SK-N-SH treated with all-trans-retinoic acid at 6 μM for 48 hours (cell line): Measurements from ENCODE around the gene C2orf78.

Experiments used
- ATAC-seq: fragments of 200-7000 bp; cut with Tn5 transposase; 3 replicates; pipeline ENCODE4 v1.9.1; 2020; ENCODE audit warnings: mild to moderate bottlenecking, moderate library complexity
- BACH2 ChIP-seq: fragments of 250-450 bp; sonication (Bioruptor Pico); IDR thresholded peaks from 2 replicates; pipeline ENCODE4 v1.9.0; 2021; ENCODE audit warnings: mild to moderate bottlenecking, borderline replicate concordance
- CSDC2 ChIP-seq: fragments of 250-450 bp; sonication (Bioruptor Pico); IDR thresholded peaks from 2 replicates; pipeline ENCODE4 v1.5.0; 2020; ENCODE audit warnings: mild to moderate bottlenecking, moderate library complexity
- GLIS3 ChIP-seq: fragments of 250-450 bp; sonication (Bioruptor Pico); IDR thresholded peaks from 2 replicates; pipeline ENCODE4 v1.5.0; 2020; ENCODE audit warnings: mild to moderate bottlenecking, moderate library complexity
- ISL1 ChIP-seq: fragments of 250-450 bp; sonication (Bioruptor Pico); IDR thresholded peaks from 2 replicates; pipeline ENCODE4 v2.1.2; 2022; ENCODE audit warnings: mild to moderate bottlenecking, moderate library complexity
- PPARA ChIP-seq: fragments of 250-450 bp; sonication (Bioruptor Pico); IDR thresholded peaks from 2 replicates; pipeline ENCODE4 v1.5.0; 2020; ENCODE audit warnings: mild to moderate bottlenecking, borderline replicate concordance
- RARB ChIP-seq: fragments of 250-450 bp; sonication (Bioruptor Pico); IDR thresholded peaks from 2 replicates; pipeline ENCODE4 v1.8.0; 2021; ENCODE audit warnings: mild to moderate bottlenecking, moderate library complexity
- SNAI2 ChIP-seq: fragments of 250-450 bp; sonication (Bioruptor Pico); IDR thresholded peaks from 2 replicates; pipeline ENCODE4 v1.5.0; 2020; ENCODE audit warnings: mild to moderate bottlenecking, moderate library complexity
- TCF4 ChIP-seq: fragments of 250-450 bp; sonication (Bioruptor Pico); IDR thresholded peaks from 2 replicates; pipeline ENCODE4 v1.8.0; 2021; ENCODE audit warnings: mild to moderate bottlenecking, moderate library complexity, borderline replicate concordance
- ZFP3 ChIP-seq: fragments of 250-450 bp; sonication (Bioruptor Pico); IDR thresholded peaks from 2 replicates; pipeline ENCODE4 v1.5.0; 2020; ENCODE audit warnings: mild to moderate bottlenecking, moderate library complexity
- ZFP30 ChIP-seq: fragments of 450-650 bp; formaldehyde crosslinking; IDR thresholded peaks from 2 replicates; pipeline ENCODE4 v1.5.0; 2022; ENCODE audit warnings: mild to moderate bottlenecking, moderate library complexity
- ZNF70 ChIP-seq: fragments of 450-650 bp; formaldehyde crosslinking; IDR thresholded peaks from 2 replicates; pipeline ENCODE4 v1.5.0; 2020; ENCODE audit warnings: mild to moderate bottlenecking, moderate library complexity
- ZNF8 ChIP-seq: fragments of 450-650 bp; formaldehyde crosslinking; IDR thresholded peaks from 2 replicates; pipeline ENCODE4 v1.5.0; 2020; ENCODE audit warnings: mild to moderate bottlenecking, moderate library complexity
- TF ChIP-seq, protein P1 (sequence below): fragments of 250-450 bp; sonication (Bioruptor Pico); IDR thresholded peaks from 2 replicates; pipeline ENCODE4 v1.5.1; 2020; ENCODE audit warnings: low read depth, mild to moderate bottlenecking, moderate library complexity
- TF ChIP-seq, protein P2 (sequence below): fragments of 250-450 bp; sonication (Bioruptor Pico); IDR thresholded peaks from 2 replicates; pipeline ENCODE4 v1.8.0; 2021; ENCODE audit warnings: low read depth, mild to moderate bottlenecking, moderate library complexity, borderline replicate concordance
- TF ChIP-seq, protein P3 (sequence below): fragments of 250-450 bp; sonication (Bioruptor Pico); IDR thresholded peaks from 2 replicates; pipeline ENCODE4 v1.5.0; 2020; ENCODE audit warnings: mild to moderate bottlenecking, moderate library complexity
- TF ChIP-seq, protein P4 (sequence below): fragments of 250-450 bp; sonication (Bioruptor Pico); IDR thresholded peaks from 2 replicates; pipeline ENCODE4 v1.5.1; 2021; ENCODE audit warnings: mild to moderate bottlenecking, moderate library complexity
- TF ChIP-seq, protein P5 (sequence below): fragments of 250-450 bp; sonication (Bioruptor Pico); IDR thresholded peaks from 2 replicates; pipeline ENCODE4 v1.8.0; 2020; ENCODE audit warnings: mild to moderate bottlenecking, moderate library complexity, borderline replicate concordance

C2orf78 gene

DNA sequence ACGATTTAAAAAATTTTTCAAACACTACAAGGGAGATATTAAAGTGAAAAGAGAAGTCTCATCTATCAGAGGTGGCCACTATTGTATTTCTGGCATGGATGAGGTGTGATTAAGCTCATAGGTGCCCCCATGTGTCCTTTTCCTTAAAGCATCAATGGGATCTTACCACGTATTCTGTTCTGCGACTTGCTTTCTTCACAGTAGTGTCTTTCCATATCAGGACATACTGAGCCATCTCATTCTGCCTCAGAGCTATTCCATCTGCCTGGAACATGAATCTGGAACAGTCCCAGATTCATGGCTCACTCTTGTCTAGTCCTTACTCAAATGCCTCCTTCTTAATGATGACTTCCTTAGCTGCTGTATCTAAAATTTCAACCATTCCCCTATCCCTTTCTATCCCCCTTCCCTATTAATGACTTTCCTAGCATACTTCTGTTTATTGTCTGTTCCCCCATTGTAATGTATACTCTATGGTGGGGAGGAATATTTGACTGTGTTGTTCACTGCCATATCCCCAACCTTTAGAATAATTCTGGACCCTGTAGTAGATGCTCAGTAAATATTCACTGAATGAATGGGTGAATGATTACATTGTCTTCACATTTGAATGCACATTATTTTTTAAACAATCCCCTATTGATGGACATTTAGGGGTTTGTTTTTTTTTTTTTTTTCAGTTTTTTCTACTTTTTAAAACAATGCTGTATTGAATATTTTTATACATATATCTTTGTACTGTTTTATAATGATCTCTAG, 55.8 kb downstream of the C2orf78 start (continued):
- TF ChIP-seq, protein P1, sequence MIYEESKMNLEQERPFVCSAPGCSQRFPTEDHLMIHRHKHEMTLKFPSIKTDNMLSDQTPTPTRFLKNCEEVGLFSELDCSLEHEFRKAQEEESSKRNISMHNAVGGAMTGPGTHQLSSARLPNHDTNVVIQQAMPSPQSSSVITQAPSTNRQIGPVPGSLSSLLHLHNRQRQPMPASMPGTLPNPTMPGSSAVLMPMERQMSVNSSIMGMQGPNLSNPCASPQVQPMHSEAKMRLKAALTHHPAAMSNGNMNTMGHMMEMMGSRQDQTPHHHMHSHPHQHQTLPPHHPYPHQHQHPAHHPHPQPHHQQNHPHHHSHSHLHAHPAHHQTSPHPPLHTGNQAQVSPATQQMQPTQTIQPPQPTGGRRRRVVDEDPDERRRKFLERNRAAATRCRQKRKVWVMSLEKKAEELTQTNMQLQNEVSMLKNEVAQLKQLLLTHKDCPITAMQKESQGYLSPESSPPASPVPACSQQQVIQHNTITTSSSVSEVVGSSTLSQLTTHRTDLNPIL = no peak
- TF ChIP-seq TCF4 (CRISPR knock-in tag) (no peak), ZFP3 (CRISPR knock-in tag) (no peak)

DNA sequence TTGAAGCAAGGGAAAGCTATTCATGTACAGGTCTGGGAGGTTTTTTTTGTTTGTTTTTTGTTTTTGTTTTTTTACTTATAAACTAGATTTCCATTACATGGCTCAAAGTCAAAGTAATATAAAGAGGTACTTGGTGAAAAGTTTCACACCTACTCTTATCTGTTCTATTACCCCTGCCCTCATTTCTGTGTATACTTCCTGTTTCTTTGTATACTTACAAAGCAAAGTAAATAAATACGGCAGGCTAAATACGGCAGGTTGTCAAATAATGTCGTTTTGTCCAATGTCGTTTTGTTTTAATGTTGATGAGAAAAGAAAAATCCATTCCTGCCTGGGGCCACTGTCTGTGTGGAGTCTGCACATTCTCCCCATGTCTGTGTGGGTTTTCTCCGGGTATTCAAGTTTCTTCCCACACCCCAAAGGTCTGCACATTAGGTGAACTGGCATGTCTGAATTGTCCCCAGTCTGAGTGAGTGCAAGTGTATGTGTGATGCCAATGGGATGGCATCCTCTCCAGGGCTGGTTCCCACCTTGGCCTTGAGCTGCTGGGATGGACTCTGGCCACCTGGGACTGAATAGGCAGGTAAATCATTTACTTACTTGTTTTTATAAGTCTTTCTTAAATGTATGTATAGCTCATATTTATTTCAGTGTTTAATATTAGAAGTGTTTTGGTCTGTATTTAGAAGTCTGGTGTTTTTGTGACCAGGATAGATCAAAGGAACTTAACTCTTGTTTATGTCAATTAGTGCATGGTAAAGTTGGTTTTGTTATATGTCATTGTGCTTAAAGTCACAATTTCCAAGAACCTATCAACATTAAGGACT, 58.1 kb downstream of the C2orf78 start:
- TF ChIP-seq ZNF70 (CRISPR knock-in tag) = no peak
- no peak for TF ChIP-seq ISL1
- TF ChIP-seq SNAI2 = no peak
- TF ChIP-seq, protein P2, sequence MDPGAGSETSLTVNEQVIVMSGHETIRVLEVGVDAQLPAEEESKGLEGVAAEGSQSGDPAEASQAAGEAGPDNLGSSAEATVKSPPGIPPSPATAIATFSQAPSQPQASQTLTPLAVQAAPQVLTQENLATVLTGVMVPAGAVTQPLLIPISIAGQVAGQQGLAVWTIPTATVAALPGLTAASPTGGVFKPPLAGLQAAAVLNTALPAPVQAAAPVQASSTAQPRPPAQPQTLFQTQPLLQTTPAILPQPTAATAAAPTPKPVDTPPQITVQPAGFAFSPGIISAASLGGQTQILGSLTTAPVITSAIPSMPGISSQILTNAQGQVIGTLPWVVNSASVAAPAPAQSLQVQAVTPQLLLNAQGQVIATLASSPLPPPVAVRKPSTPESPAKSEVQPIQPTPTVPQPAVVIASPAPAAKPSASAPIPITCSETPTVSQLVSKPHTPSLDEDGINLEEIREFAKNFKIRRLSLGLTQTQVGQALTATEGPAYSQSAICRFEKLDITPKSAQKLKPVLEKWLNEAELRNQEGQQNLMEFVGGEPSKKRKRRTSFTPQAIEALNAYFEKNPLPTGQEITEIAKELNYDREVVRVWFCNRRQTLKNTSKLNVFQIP = no peak
- no peak for TF ChIP-seq RARB (CRISPR knock-in tag)
- no peak for TF ChIP-seq ZFP30 (CRISPR knock-in tag)
- TF ChIP-seq CSDC2 (CRISPR knock-in tag) = no peak
- TF ChIP-seq ZNF8 (CRISPR knock-in tag) = no peak
- no peak for TF ChIP-seq TCF4 (CRISPR knock-in tag)
- TF ChIP-seq, protein P3, sequence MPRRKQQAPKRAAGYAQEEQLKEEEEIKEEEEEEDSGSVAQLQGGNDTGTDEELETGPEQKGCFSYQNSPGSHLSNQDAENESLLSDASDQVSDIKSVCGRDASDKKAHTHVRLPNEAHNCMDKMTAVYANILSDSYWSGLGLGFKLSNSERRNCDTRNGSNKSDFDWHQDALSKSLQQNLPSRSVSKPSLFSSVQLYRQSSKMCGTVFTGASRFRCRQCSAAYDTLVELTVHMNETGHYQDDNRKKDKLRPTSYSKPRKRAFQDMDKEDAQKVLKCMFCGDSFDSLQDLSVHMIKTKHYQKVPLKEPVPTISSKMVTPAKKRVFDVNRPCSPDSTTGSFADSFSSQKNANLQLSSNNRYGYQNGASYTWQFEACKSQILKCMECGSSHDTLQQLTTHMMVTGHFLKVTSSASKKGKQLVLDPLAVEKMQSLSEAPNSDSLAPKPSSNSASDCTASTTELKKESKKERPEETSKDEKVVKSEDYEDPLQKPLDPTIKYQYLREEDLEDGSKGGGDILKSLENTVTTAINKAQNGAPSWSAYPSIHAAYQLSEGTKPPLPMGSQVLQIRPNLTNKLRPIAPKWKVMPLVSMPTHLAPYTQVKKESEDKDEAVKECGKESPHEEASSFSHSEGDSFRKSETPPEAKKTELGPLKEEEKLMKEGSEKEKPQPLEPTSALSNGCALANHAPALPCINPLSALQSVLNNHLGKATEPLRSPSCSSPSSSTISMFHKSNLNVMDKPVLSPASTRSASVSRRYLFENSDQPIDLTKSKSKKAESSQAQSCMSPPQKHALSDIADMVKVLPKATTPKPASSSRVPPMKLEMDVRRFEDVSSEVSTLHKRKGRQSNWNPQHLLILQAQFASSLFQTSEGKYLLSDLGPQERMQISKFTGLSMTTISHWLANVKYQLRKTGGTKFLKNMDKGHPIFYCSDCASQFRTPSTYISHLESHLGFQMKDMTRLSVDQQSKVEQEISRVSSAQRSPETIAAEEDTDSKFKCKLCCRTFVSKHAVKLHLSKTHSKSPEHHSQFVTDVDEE (CRISPR knock-in tag) = no peak
- no peak for TF ChIP-seq ZFP3 (CRISPR knock-in tag)
- ATAC-seq = no peak

DNA sequence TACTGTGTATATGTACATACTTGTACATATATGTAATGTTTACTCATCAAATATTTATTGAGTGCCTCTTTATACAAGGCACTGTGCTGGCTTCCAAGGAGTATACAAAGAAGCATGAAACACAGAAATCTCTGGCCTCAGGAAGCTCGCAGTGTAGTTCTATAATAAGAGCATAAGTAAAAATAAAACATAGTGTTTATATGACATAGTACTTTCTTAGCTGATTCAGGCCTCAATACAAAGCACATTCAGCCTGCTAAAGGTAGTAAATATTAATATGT, 58.7 kb downstream of the C2orf78 start:
- no peak for TF ChIP-seq PPARA (CRISPR knock-in tag)
- TF ChIP-seq, protein P4, sequence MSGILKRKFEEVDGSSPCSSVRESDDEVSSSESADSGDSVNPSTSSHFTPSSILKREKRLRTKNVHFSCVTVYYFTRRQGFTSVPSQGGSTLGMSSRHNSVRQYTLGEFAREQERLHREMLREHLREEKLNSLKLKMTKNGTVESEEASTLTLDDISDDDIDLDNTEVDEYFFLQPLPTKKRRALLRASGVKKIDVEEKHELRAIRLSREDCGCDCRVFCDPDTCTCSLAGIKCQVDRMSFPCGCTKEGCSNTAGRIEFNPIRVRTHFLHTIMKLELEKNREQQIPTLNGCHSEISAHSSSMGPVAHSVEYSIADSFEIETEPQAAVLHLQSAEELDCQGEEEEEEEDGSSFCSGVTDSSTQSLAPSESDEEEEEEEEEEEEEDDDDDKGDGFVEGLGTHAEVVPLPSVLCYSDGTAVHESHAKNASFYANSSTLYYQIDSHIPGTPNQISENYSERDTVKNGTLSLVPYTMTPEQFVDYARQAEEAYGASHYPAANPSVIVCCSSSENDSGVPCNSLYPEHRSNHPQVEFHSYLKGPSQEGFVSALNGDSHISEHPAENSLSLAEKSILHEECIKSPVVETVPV (CRISPR knock-in tag) = no peak
- no peak for TF ChIP-seq ZNF70 (CRISPR knock-in tag)
- TF ChIP-seq GLIS3 (CRISPR knock-in tag) = no peak
- TF ChIP-seq BACH2 = no peak
- TF ChIP-seq CSDC2 (CRISPR knock-in tag) = no peak
- TF ChIP-seq, protein P2 = no peak
- TF ChIP-seq, protein P5, sequence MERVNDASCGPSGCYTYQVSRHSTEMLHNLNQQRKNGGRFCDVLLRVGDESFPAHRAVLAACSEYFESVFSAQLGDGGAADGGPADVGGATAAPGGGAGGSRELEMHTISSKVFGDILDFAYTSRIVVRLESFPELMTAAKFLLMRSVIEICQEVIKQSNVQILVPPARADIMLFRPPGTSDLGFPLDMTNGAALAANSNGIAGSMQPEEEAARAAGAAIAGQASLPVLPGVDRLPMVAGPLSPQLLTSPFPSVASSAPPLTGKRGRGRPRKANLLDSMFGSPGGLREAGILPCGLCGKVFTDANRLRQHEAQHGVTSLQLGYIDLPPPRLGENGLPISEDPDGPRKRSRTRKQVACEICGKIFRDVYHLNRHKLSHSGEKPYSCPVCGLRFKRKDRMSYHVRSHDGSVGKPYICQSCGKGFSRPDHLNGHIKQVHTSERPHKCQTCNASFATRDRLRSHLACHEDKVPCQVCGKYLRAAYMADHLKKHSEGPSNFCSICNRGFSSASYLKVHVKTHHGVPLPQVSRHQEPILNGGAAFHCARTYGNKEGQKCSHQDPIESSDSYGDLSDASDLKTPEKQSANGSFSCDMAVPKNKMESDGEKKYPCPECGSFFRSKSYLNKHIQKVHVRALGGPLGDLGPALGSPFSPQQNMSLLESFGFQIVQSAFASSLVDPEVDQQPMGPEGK (CRISPR knock-in tag) = no peak
- no peak for TF ChIP-seq RARB (CRISPR knock-in tag)
- no peak for ATAC-seq
